SK-N-SH treated with all-trans-retinoic acid at 6 μM for 48 hours (cell line): ENCODE measurements around the gene IQCC.

Experiments
- ARNTL ChIP-seq: fragments of 450-650 bp; formaldehyde crosslinking; IDR thresholded peaks from 2 replicates; pipeline ENCODE4 v1.5.0; 2020; ENCODE audit warnings: low read depth, mild to moderate bottlenecking, moderate library complexity, borderline replicate concordance
- GLIS3 ChIP-seq: fragments of 250-450 bp; sonication (Bioruptor Pico); IDR thresholded peaks from 2 replicates; pipeline ENCODE4 v1.5.0; 2020; ENCODE audit warnings: mild to moderate bottlenecking, moderate library complexity
- TF ChIP-seq, protein P1 (sequence below): fragments of 250-450 bp; sonication (Bioruptor Pico); IDR thresholded peaks from 2 replicates; pipeline ENCODE4 v1.8.0; 2020; ENCODE audit warnings: mild to moderate bottlenecking, moderate library complexity, borderline replicate concordance

DNA sequence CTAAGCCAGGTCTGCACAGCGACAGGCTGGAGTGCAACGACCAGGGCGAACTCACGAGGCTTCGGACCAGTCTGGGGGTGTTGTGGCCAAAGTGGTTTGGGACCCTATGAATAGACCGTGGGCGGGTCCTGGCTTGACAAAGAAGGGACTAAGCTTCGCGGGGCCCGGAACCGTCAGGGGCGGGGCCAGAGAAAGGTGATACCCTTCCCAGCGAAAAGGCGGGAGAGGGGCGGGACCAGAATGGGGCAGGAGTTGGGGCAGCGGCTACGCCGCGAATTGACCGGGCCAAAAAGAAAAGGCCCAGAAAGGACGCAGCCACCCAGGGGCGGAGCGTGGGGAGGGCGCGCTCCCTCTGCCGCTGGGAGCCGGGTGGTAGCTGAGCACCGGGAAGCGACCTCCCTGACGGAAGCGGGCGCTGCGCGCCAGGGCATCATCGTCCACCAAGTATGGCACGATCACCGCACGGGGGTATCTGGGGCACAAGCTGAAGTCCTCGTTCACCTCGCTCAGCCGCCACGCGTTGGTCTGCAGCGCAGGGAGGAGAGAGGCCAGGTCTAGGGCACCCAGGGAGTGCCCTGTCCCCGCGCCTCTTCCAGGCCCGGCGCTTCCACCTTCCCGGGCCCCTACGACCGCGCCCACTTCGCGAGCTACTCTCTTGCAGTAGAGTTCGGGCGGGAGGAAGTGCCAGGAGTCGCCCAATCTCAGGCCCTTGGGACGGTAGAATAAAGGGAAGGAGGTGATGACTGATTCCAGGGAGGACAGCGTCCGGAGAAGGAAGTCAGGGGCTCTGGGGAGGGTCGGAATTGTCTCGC lies 34.9 kb downstream of the IQCC start:
- no peak for TF ChIP-seq GLIS3 (CRISPR knock-in tag)
- TF ChIP-seq, protein P1, sequence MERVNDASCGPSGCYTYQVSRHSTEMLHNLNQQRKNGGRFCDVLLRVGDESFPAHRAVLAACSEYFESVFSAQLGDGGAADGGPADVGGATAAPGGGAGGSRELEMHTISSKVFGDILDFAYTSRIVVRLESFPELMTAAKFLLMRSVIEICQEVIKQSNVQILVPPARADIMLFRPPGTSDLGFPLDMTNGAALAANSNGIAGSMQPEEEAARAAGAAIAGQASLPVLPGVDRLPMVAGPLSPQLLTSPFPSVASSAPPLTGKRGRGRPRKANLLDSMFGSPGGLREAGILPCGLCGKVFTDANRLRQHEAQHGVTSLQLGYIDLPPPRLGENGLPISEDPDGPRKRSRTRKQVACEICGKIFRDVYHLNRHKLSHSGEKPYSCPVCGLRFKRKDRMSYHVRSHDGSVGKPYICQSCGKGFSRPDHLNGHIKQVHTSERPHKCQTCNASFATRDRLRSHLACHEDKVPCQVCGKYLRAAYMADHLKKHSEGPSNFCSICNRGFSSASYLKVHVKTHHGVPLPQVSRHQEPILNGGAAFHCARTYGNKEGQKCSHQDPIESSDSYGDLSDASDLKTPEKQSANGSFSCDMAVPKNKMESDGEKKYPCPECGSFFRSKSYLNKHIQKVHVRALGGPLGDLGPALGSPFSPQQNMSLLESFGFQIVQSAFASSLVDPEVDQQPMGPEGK = no peak
- no peak for TF ChIP-seq ARNTL (CRISPR knock-in tag)
